OCI-LY3 (cell line): Measurements from ENCODE around the gene LNPEP.

Experiments
- H2AFZ ChIP-seq: fragments of 200-600, 300-600 bp; shearing (Covaris generic); 2 replicates; pipeline ENCODE4 v1.6.0; 2014; ENCODE audit warnings: antibody characterized with exemption, low read depth, low read length
- H3K27ac ChIP-seq: fragments of 200-600, 300-600 bp; sonication (generic); 2 replicates; pipeline ENCODE4 v1.5.1; 2014; ENCODE audit warnings: mild to moderate bottlenecking, low read length, moderate library complexity, mixed read lengths
- H3K27me3 ChIP-seq: fragments of 200-600, 300-600 bp; sonication (generic); 2 replicates; pipeline ENCODE4 v1.6.1; 2014; ENCODE audit warnings: low read depth, low read length, mixed read lengths
- H3K36me3 ChIP-seq: fragments of 200-600, 300-600 bp; sonication (generic); replicated peaks from 2 replicates; pipeline ENCODE3; 2014; ENCODE audit warnings: low read depth, low read length, mixed read lengths
- H3K4me1 ChIP-seq: fragments of 300-600, 200-600 bp; sonication (generic); 2 replicates; pipeline ENCODE4 v1.6.1; 2014; ENCODE audit warnings: low read length, mixed read lengths
- H3K4me2 ChIP-seq: fragments of 200-600, 300-600 bp; sonication (generic); 2 replicates; pipeline ENCODE4 v1.6.1; 2014; ENCODE audit warnings: low read length, mixed read lengths
- H3K4me3 ChIP-seq: fragments of 300-600, 200-600 bp; sonication (generic); 2 replicates; pipeline ENCODE4 v1.5.1; 2014; ENCODE audit warnings: antibody characterized with exemption, mild to moderate bottlenecking, low read length, moderate library complexity
- H3K79me2 ChIP-seq: fragments of 300-600, 200-600 bp; shearing (Covaris generic); 2 replicates; pipeline ENCODE4 v1.6.1; 2014; ENCODE audit warnings: mild to moderate bottlenecking, low read length, mixed read lengths
- H3K9ac ChIP-seq: fragments of 300-600, 200-600 bp; shearing (Covaris generic); 2 replicates; pipeline ENCODE4 v1.6.0; 2014; ENCODE audit warnings: mild to moderate bottlenecking, low read length, moderate library complexity
- H3K9me3 ChIP-seq: fragments of 200-600, 300-600 bp; shearing (Covaris generic); 2 replicates; pipeline ENCODE4 v1.6.1; 2014; ENCODE audit warnings: low read length, mixed read lengths; ENCODE audit not compliant: insufficient read depth
- H4K20me1 ChIP-seq: fragments of 200-600, 300-600 bp; sonication (generic); 2 replicates; pipeline ENCODE4 v1.6.1; 2016; ENCODE audit warnings: low read length, mixed read lengths; ENCODE audit not compliant: insufficient read depth
- EZH2phosphoT487 ChIP-seq: fragments of 200-600 bp; shearing (Covaris generic); IDR thresholded peaks from 2 replicates; pipeline ENCODE4 v1.6.1; 2018; ENCODE audit warnings: antibody characterized with exemption, mixed run types, low read depth
- TF ChIP-seq, protein P1 (sequence below): fragments of 200-600, 300-600 bp; sonication (generic); IDR thresholded peaks from 2 replicates; pipeline ENCODE4 v1.5.1; 2014; ENCODE audit warnings: antibody characterized with exemption, low read length, low read depth

LNPEP gene

GRCh38 chr5:97070234-97070633, 134.4 kb downstream of the LNPEP start:
- H3K4me1 ChIP-seq: no peaks in the 10 kb centered on the region
- no peak overlapping the region for H3K4me2 ChIP-seq
- H3K9ac ChIP-seq: no peak overlapping the region
- H3K9me3 ChIP-seq: no peaks in the 10 kb centered on the region
- H3K27me3 ChIP-seq: no peaks in the 10 kb centered on the region
- H2AFZ ChIP-seq: no peak overlapping the region
- H3K36me3 ChIP-seq: no peaks in the 10 kb centered on the region
- no peak overlapping the region for H3K27ac ChIP-seq
- no peak for TF ChIP-seq EZH2phosphoT487
- TF ChIP-seq, protein P1, sequence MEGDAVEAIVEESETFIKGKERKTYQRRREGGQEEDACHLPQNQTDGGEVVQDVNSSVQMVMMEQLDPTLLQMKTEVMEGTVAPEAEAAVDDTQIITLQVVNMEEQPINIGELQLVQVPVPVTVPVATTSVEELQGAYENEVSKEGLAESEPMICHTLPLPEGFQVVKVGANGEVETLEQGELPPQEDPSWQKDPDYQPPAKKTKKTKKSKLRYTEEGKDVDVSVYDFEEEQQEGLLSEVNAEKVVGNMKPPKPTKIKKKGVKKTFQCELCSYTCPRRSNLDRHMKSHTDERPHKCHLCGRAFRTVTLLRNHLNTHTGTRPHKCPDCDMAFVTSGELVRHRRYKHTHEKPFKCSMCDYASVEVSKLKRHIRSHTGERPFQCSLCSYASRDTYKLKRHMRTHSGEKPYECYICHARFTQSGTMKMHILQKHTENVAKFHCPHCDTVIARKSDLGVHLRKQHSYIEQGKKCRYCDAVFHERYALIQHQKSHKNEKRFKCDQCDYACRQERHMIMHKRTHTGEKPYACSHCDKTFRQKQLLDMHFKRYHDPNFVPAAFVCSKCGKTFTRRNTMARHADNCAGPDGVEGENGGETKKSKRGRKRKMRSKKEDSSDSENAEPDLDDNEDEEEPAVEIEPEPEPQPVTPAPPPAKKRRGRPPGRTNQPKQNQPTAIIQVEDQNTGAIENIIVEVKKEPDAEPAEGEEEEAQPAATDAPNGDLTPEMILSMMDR: no peak
- no peaks in the 10 kb centered on the region for H4K20me1 ChIP-seq
- no peak overlapping the region for H3K4me3 ChIP-seq
- no peaks in the 10 kb centered on the region for H3K79me2 ChIP-seq

DNA sequence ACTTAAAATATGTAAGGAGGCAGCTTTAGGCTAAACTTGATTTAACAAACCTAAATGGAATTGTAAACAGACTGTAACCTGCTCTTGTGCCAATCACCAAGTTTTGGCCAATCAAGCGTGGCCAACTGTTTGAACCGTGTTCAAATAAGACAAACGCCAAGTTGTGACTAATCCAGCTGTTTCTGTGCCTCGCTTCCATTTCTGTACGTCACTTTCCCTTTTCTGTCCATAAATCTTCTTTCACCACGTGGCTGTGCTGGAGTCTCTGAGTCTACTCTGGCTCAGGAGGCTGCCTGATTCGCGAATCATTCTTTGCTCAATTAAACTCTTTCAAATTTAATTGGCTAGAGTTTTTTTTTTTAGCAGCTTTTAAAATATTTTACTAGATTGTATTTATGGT, 135.2 kb downstream of the LNPEP start:
- no peak overlapping the region for H3K27ac ChIP-seq
- H2AFZ ChIP-seq: no peak overlapping the region
- H3K79me2 ChIP-seq: no peaks in the 10 kb centered on the region
- H3K36me3 ChIP-seq: no peaks in the 10 kb centered on the region
- H4K20me1 ChIP-seq: no peaks in the 10 kb centered on the region
- H3K4me1 ChIP-seq: no peaks in the 10 kb centered on the region
- no peak overlapping the region for H3K4me3 ChIP-seq
- no peak overlapping the region for H3K4me2 ChIP-seq
- TF ChIP-seq EZH2phosphoT487: no peak
- TF ChIP-seq, protein P1: no peak
- no peak overlapping the region for H3K9ac ChIP-seq
- H3K9me3 ChIP-seq: no peaks in the 10 kb centered on the region
- no peaks in the 10 kb centered on the region for H3K27me3 ChIP-seq

GRCh38 chr5:97071993-97072392, 136.1 kb downstream of the LNPEP start:
- H3K4me1 ChIP-seq: no peaks in the 10 kb centered on the region
- no peaks in the 10 kb centered on the region for H3K9me3 ChIP-seq
- H3K27ac ChIP-seq: no peak overlapping the region
- H2AFZ ChIP-seq: no peak overlapping the region
- H3K36me3 ChIP-seq: no peaks in the 10 kb centered on the region
- TF ChIP-seq, protein P1: no peak
- TF ChIP-seq EZH2phosphoT487: no peak
- no peaks in the 10 kb centered on the region for H3K27me3 ChIP-seq
- no peak overlapping the region for H3K4me3 ChIP-seq
- H3K4me2 ChIP-seq: no peak overlapping the region
- no peaks in the 10 kb centered on the region for H3K79me2 ChIP-seq
- H4K20me1 ChIP-seq: no peaks in the 10 kb centered on the region
- no peak overlapping the region for H3K9ac ChIP-seq

DNA sequence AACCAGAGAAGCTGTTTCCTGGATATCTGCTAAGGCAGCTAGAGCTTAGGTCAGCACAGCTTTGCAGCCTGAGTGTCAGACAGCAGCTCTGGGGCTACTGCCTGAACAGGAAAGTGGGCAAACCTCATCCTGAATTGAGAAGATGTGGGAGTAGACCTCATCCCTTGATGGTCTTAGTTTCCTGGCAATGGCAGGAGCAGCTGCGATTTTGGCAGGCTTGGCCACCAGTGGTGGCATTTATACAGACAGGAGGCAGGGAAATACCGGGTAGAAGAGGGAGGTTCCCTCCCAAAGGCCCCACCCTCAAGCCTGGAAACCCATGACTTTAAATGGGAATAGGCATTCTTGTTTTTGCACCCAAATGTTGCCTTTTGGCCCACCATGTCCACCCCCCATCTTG, 136.8 kb downstream of the LNPEP start:
- H3K4me3 ChIP-seq: no peak overlapping the region
- H3K79me2 ChIP-seq: no peaks in the 10 kb centered on the region
- no peaks in the 10 kb centered on the region for H4K20me1 ChIP-seq
- H3K4me1 ChIP-seq: no peaks in the 10 kb centered on the region
- H3K9ac ChIP-seq: no peak overlapping the region
- no peak for TF ChIP-seq EZH2phosphoT487
- TF ChIP-seq, protein P1: no peak
- H3K27me3 ChIP-seq: no peaks in the 10 kb centered on the region
- no peak overlapping the region for H3K27ac ChIP-seq
- H3K36me3 ChIP-seq: no peaks in the 10 kb centered on the region
- H3K4me2 ChIP-seq: no peak overlapping the region
- no peak overlapping the region for H2AFZ ChIP-seq
- H3K9me3 ChIP-seq: no peaks in the 10 kb centered on the region
